PC-3 (cell line): ENCODE measurements around the gene CDR2L. TPM values are rescaled to one million over a fixed set of nuclear protein-coding genes. Genes with fewer than 3 reads are reported as not detected.

Experiments used
- ATAC-seq: fragments of 200-7000 bp; cut with Tn5 transposase; 2 replicates; pipeline ENCODE4 v1.9.1; 2020; ENCODE audit warnings: mild to moderate bottlenecking, moderate library complexity
- BruUV-seq: library from RNA; stranded (reverse); fragments of 400-500 nt; replicated peaks from 2 replicates; lab custom pipeline; 2021; lab: Mats Ljungman, UMichigan
- CTCF ChIA-PET: fragments of 300-600 bp; sonication (Branson Sonifier 250); formaldehyde crosslinking; loops from one replicate; lab custom pipeline; 2022; ENCODE audit warnings: antibody characterized with exemption; lab: Charles Lee
- POLR2A ChIA-PET: fragments of 300-600 bp; sonication (Branson Sonifier 250); formaldehyde crosslinking; loops from one replicate; lab custom pipeline; 2022; ENCODE audit warnings: antibody characterized with exemption; ENCODE audit not compliant: unreplicated experiment; lab: Charles Lee
- DNase-seq: peaks from one replicate; pipeline ENCODE4 v3.0.0-alpha.2; 2015
- H2AFZ ChIP-seq: fragments of 300-600 bp; sonication (generic); 2 replicates; pipeline ENCODE4 v1.6.0; 2016; ENCODE audit warnings: antibody characterized with exemption, low read length
- H3F3A ChIP-seq: fragments of 300-600 bp; sonication (generic); one replicate; pipeline ENCODE4 v1.6.0; 2017; ENCODE audit warnings: antibody characterized with exemption, low read length, control low read depth, mild to moderate bottlenecking; ENCODE audit not compliant: unreplicated experiment
- H3K27ac ChIP-seq: fragments of 300-600 bp; sonication (generic); 2 replicates; pipeline ENCODE4 v1.5.1; 2016; ENCODE audit warnings: mild to moderate bottlenecking, low read length
- H3K27me3 ChIP-seq: fragments of 300-600 bp; sonication (generic); 2 replicates; pipeline ENCODE4 v1.6.1; 2016; ENCODE audit warnings: low read length, mixed read lengths
- H3K36me3 ChIP-seq: fragments of 300-600 bp; sonication (generic); 2 replicates; pipeline ENCODE4 v1.6.1; 2016; ENCODE audit warnings: low read depth, mixed run types, low read length, mixed read lengths
- H3K4me1 ChIP-seq: fragments of 300-600 bp; sonication (generic); 2 replicates; pipeline ENCODE4 v1.5.1; 2016; ENCODE audit warnings: low read length; ENCODE audit not compliant: insufficient read depth
- H3K4me2 ChIP-seq: fragments of 300-600 bp; sonication (generic); 2 replicates; pipeline ENCODE4 v1.6.0; 2016; ENCODE audit warnings: low read length
- H3K4me3 ChIP-seq: fragments of 300-600 bp; sonication (generic); 2 replicates; pipeline ENCODE4 v1.5.1; 2016; ENCODE audit warnings: mild to moderate bottlenecking, low read length, mixed read lengths
- H3K79me2 ChIP-seq: fragments of 300-600 bp; sonication (generic); 2 replicates; pipeline ENCODE4 v1.6.1; 2017; ENCODE audit warnings: low read length, mixed read lengths
- H3K9ac ChIP-seq: fragments of 300-600 bp; sonication (generic); 2 replicates; pipeline ENCODE4 v1.6.0; 2016; ENCODE audit warnings: mild to moderate bottlenecking, low read length
- H3K9me2 ChIP-seq: fragments of 300-600 bp; sonication (generic); replicated peaks from 2 replicates; pipeline ENCODE4 v1.6.1; 2016; ENCODE audit warnings: mixed run types, low read length, mixed read lengths
- H3K9me3 ChIP-seq: fragments of 300-600 bp; sonication (generic); 2 replicates; pipeline ENCODE4 v1.6.1; 2016; ENCODE audit warnings: low read length, mixed read lengths
- H4K20me1 ChIP-seq: fragments of 300-600 bp; sonication (generic); 2 replicates; pipeline ENCODE4 v1.6.1; 2016; ENCODE audit warnings: low read length, mixed read lengths
- EZH2 ChIP-seq: fragments of 300-600 bp; sonication (generic); IDR thresholded peaks from one replicate; pipeline ENCODE4 v1.6.1; 2017; ENCODE audit warnings: antibody characterized with exemption, mild to moderate bottlenecking, low read length; ENCODE audit not compliant: unreplicated experiment
- EZH2phosphoT487 ChIP-seq: fragments of 300-600 bp; sonication (generic); IDR thresholded peaks from 2 replicates; pipeline ENCODE4 v1.6.1; 2018; ENCODE audit warnings: mild to moderate bottlenecking, antibody characterized with exemption, low read length, borderline replicate concordance
- intact Hi-C: fragments of 100-400 bp; cut with micrococcal nuclease; formaldehyde crosslinking; loops from 2 replicates; pipeline ENCODE4 v1.9.0; 2023
- total RNA-seq: library from RNA; depleted of rRNA; stranded (reverse); fragments of >200 nt; gene quantifications from 2 replicates; pipeline ENCODE4 v1.2.3, GENCODE V29; 2014
- TF ChIP-seq, protein P1 (sequence below): fragments of 300-600 bp; sonication (generic); conservative IDR thresholded peaks from 2 replicates; pipeline ENCODE4 v1.5.1; 2017; ENCODE audit warnings: antibody characterized with exemption, low read depth, mild to moderate bottlenecking, low read length

CDR2L gene
- total RNA-seq, 1 experiment from 2014 or later = 35.8 TPM

DNA sequence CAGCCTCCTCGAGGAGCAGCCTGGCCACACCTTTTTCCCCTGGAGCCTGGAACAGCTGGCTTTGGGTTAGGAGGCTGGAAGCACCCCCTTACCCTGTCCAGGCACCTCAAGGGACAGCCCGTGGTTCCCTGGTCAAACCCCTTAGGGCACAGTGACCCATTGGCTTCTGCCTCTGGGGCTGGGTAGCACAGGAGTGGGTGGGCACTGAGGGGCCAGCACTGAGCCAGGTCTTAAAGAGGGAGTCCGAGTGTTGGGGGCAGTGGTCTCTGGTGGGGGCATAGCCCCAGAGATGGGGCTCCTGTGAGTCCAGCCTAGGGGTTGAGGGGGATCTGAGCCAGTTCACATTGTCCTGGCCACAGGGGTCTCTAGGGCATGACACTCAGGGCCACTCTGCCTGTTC lies 36.4 kb upstream of the CDR2L start:
- POLR2A ChIA-PET = no interaction called here
- Histone ChIP-seq H3K9ac (no peak overlapping the region), H3K9me2 (no peaks in the 10 kb centered on the region), H3K27ac (no peak overlapping the region), H3K9me3 (no peaks in the 10 kb centered on the region), H3K4me1 (peaks cover 5% of the 10 kb centered on the region; the same call in 1 of the 2 replicates), H3K4me2 (no peak overlapping the region), H3F3A (no peaks in the 10 kb centered on the region), H3K27me3 (no peaks in the 10 kb centered on the region), H3K79me2 (no peaks in the 10 kb centered on the region), H3K4me3 (no peak overlapping the region), H3K36me3 (no peaks in the 10 kb centered on the region), H4K20me1 (no peaks in the 10 kb centered on the region), H2AFZ (no peak overlapping the region)
- CTCF ChIA-PET = no interaction called here
- no peak for ATAC-seq
- DNase-seq = no peak
- TF ChIP-seq EZH2phosphoT487 = no peak
- no peak for TF ChIP-seq EZH2
- TF ChIP-seq, protein P1, sequence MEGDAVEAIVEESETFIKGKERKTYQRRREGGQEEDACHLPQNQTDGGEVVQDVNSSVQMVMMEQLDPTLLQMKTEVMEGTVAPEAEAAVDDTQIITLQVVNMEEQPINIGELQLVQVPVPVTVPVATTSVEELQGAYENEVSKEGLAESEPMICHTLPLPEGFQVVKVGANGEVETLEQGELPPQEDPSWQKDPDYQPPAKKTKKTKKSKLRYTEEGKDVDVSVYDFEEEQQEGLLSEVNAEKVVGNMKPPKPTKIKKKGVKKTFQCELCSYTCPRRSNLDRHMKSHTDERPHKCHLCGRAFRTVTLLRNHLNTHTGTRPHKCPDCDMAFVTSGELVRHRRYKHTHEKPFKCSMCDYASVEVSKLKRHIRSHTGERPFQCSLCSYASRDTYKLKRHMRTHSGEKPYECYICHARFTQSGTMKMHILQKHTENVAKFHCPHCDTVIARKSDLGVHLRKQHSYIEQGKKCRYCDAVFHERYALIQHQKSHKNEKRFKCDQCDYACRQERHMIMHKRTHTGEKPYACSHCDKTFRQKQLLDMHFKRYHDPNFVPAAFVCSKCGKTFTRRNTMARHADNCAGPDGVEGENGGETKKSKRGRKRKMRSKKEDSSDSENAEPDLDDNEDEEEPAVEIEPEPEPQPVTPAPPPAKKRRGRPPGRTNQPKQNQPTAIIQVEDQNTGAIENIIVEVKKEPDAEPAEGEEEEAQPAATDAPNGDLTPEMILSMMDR = no peak
- BruUV-seq = TSS peak; percentile 38
- intact Hi-C loops = no loop called here

DNA sequence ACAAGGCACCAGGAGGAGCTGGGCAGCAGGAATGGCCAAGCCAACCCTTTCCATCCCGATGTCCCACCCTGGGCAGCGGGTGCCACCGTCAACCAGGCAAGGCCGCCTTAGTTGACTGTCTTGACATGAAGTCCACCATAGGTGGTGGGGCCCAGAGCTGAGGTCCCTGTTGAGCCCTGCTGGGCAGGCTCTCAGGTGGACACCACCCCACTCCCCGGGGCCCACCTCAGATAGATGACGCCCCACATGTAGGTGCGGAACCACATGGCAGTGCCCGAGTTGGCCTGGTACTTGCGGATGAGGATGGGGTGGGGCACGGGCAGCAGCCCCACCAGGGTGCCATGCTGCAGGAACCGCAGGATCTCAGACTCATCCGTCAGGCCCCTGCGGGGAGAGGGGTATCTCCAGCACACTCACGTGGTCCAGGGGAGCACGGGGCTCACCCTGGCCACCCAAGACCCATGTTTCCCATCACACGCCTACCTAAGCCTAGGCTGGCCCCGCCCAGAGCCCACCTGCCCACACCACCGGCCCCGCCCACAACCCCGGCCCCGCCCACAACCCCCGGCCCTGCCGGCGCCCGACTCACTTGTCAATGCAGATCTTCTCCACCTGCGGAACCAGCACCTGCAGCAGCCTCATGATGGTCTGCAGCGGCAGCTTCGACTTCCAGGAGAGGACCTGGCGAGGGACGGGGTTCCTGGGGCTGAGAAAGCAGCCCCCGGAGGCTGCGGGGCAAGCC lies 35.6 kb upstream of the CDR2L start:
- ChIA-PET CTCF (no interaction called here), POLR2A (no interaction called here)
- H2AFZ ChIP-seq = no peak overlapping the region
- H3K36me3 ChIP-seq = no peaks in the 10 kb centered on the region
- BruUV-seq = no TSS peak
- H3K27me3 ChIP-seq = no peaks in the 10 kb centered on the region
- no peak overlapping the region for H3K27ac ChIP-seq
- H3K4me3 ChIP-seq = no peak overlapping the region
- intact Hi-C loops = no loop called here
- no peaks in the 10 kb centered on the region for H4K20me1 ChIP-seq
- H3K4me2 ChIP-seq = no peak overlapping the region
- ATAC-seq (no peak), DNase-seq (no peak)
- no peak for TF ChIP-seq EZH2phosphoT487
- TF ChIP-seq, protein P1 = no peak
- no peak for TF ChIP-seq EZH2
- no peaks in the 10 kb centered on the region for H3K79me2 ChIP-seq
- no peaks in the 10 kb centered on the region for H3F3A ChIP-seq
- H3K9me3 ChIP-seq = no peaks in the 10 kb centered on the region
- H3K9me2 ChIP-seq = no peaks in the 10 kb centered on the region
- no peak overlapping the region for H3K9ac ChIP-seq
- H3K4me1 ChIP-seq = peaks cover 5% of the 10 kb centered on the region; the same call in 1 of the 2 replicates

DNA sequence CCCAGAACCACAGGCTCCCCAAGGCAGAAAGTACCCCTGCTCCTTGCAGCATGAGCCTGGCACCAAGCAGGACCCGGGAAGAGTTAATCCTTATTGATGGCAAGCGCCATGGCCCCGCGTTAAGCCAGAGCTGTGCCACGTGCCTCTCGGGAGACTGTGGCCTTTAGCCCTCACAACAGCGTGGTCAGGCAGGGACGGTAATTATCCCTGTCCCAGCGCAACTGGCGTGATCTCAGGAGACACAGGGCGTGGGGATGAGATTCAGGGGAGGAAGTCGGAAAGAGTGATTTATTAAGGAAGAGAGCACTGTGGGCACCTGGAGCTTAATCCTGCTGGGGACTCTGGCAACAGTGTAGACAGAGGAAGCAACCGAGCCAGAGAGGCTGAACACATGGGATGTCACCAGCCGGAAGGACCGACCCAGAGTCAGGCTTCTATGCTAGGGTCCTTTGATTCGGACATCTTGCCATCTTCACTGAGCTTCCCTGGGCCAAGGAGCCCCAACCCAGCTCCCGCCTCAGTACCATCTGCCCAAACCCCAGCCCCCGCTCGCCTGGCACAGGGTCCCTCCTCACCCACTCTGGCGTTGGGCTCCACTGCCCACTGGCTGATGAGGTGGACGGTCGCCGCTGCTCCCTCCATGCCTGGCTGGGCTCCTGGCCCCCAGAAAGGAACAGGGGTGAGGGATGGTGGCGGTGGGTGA lies 34.9 kb upstream of the CDR2L start:
- CTCF ChIA-PET = no interaction called here
- no peak overlapping the region for H3K9ac ChIP-seq

More for the DNA sequence above, 34.9 kb upstream of the CDR2L start:
- no peak overlapping the region for H3K4me2 ChIP-seq
- BruUV-seq = no TSS peak
- intact Hi-C loops = no loop called here
- no peaks in the 10 kb centered on the region for H3F3A ChIP-seq
- H3K27ac ChIP-seq = no peak overlapping the region
- TF ChIP-seq EZH2phosphoT487 (no peak), EZH2 (no peak)
- TF ChIP-seq, protein P1 = no peak
- no peaks in the 10 kb centered on the region for H3K27me3 ChIP-seq
- peaks cover 5% of the 10 kb centered on the region; the same call in 1 of the 2 replicates for H3K4me1 ChIP-seq
- H3K4me3 ChIP-seq = no peak overlapping the region
- no peak for ATAC-seq
- H3K9me3 ChIP-seq = no peaks in the 10 kb centered on the region
- no peaks in the 10 kb centered on the region for H3K79me2 ChIP-seq
- no peaks in the 10 kb centered on the region for H3K36me3 ChIP-seq
- no peaks in the 10 kb centered on the region for H4K20me1 ChIP-seq
- DNase-seq = no peak
- H2AFZ ChIP-seq = no peak overlapping the region
- POLR2A ChIA-PET = no interaction called here
- H3K9me2 ChIP-seq = no peaks in the 10 kb centered on the region
